ENCODE data around the gene SETBP1. TPM values are rescaled to one million over a fixed set of nuclear protein-coding genes. Genes with fewer than 3 reads are reported as not detected.

SETBP1 gene
- total and polyA plus RNA-seq, 2 of the 4 experiments (the other 2 are of a cell fraction), result 0.19 to 0.36 TPM

DNA sequence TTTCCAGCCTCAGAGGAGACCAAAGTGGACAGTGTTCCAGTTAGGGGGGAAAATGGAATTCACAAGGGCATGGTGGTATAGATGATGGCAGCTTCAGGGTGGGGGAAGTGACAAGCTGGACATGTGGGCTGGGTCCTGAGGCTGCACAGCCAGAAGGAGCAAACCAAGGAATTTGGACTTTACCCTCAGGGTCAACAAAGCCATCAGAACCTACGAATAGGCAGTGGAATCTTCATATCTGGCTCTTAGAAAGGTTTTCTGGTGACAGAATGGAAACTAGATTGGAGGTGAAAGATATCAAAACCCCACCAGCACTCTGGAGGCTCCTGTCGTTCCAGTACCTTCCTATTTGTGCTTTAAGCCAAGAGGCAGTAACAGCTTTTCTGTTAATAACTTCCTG is 127.1 kb downstream of the SETBP1 start:
- Histone ChIP-seq H4K91ac (ENCODE audit: insufficient read depth, low read depth, low read length) (no peak overlapping the region), H3K23ac (ENCODE audit: low read depth, low read length) (no peak overlapping the region), H3K4me3 (ENCODE audit: insufficient read depth, low read depth, low read length) (no peak overlapping the region), H3K9me1 (ENCODE audit: insufficient read depth, low read length) (peaks cover 4% of the 10 kb centered on the region; the same call in 1 of the 2 replicates), H3K18ac (ENCODE audit: low read depth, low read length) (no peak overlapping the region), H2BK15ac (ENCODE audit: low read depth, low read length) (no peak overlapping the region), H2BK5ac (ENCODE audit: low read depth, low read length, poor library complexity, severe bottlenecking) (no peak overlapping the region), H3K14ac (replicated peaks; ENCODE audit: low read depth, low read length) (no peak overlapping the region), H2AK5ac (ENCODE audit: low read depth, low read length) (no peak overlapping the region), H3K9me3 (ENCODE audit: control insufficient read depth, insufficient read depth, low read length) (no peaks in the 10 kb centered on the region), H3K79me1 (ENCODE audit: low read depth in 1 of 2, low read length in 2 of 2) (no peaks in the 10 kb centered on the region), H4K5ac (ENCODE audit: low read depth, low read length) (no peak overlapping the region), H3K4ac (ENCODE audit: low read depth, low read length) (no peak overlapping the region), H3K36me3 (ENCODE audit: control insufficient read depth, insufficient read depth, low read length) (no peaks in the 10 kb centered on the region), H3K27ac (ENCODE audit: insufficient read depth, low read length) (no peak overlapping the region), H2BK120ac (ENCODE audit: low read depth, low read length) (no peak overlapping the region), H2AFZ (replicated peaks; ENCODE audit: low read length, poor library complexity) (no peak overlapping the region), H3K4me1 (ENCODE audit: control insufficient read depth, insufficient read depth, low read length) (no peaks in the 10 kb centered on the region; the same call in 1 of the 2 replicates), H3K4me2 (ENCODE audit: low read depth, low read length) (no peak overlapping the region), H3K56ac (ENCODE audit: extremely low read depth, insufficient read depth, low read length) (no peak overlapping the region), H3K9ac (ENCODE audit: low read depth, low read length) (no peak overlapping the region), H4K8ac (ENCODE audit: low read depth in 2 of 2, low read length in 2 of 2) (no peak overlapping the region), H3K27me3 (ENCODE audit: control insufficient read depth, insufficient read depth, low read length) (no peaks in the 10 kb centered on the region), H2BK20ac (ENCODE audit: low read depth, low read length) (no peak overlapping the region), H2AK9ac (replicated peaks; ENCODE audit: low read depth, low read length, poor library complexity) (no peak overlapping the region), H4K20me1 (ENCODE audit: insufficient read depth, low read length) (no peaks in the 10 kb centered on the region)
- ChIA-PET CTCF (no interaction called here), POLR2A (ENCODE audit: unreplicated experiment) (no interaction called here)
- TF ChIP-seq MAFK (IDR thresholded peaks at IDR 0.05; ENCODE audit: low read depth, low read length) (no peak), CEBPB (IDR thresholded peaks at IDR 0.05; ENCODE audit: low read depth, low read length) (no peak), SMC3 (IDR thresholded peaks at IDR 0.05; ENCODE audit: low read depth, low read length) (no peak), MAZ (IDR thresholded peaks at IDR 0.05; ENCODE audit: borderline replicate concordance, low read depth, low read length) (no peak), RCOR1 (IDR thresholded peaks at IDR 0.05; ENCODE audit: insufficient replicate concordance, low read length) (no peak), ELK1 (IDR thresholded peaks at IDR 0.05; ENCODE audit: borderline replicate concordance, low read depth, low read length) (no peak), NFE2L2 (IDR thresholded peaks at IDR 0.05; ENCODE audit: low read depth, low read length) (no peak), RAD21 (IDR thresholded peaks at IDR 0.05; ENCODE audit: low read length) (no peak), BHLHE40 (IDR thresholded peaks at IDR 0.05; ENCODE audit: low read depth, low read length) (no peak), USF2 (IDR thresholded peaks at IDR 0.05; ENCODE audit: low read depth, low read length) (no peak), FOS (IDR thresholded peaks at IDR 0.05; ENCODE audit: low read depth, low read length) (no peak), MXI1 (IDR thresholded peaks at IDR 0.05; ENCODE audit: borderline replicate concordance, low read depth, low read length) (no peak), CHD1 (IDR thresholded peaks at IDR 0.05; ENCODE audit: low read depth, low read length) (no peak), POLR2A (IDR thresholded peaks at IDR 0.05; ENCODE audit: low read depth, low read length) (no peak), RFX5 (IDR thresholded peaks at IDR 0.05; ENCODE audit: low read depth, low read length) (no peak)
- TF ChIP-seq, protein P1, sequence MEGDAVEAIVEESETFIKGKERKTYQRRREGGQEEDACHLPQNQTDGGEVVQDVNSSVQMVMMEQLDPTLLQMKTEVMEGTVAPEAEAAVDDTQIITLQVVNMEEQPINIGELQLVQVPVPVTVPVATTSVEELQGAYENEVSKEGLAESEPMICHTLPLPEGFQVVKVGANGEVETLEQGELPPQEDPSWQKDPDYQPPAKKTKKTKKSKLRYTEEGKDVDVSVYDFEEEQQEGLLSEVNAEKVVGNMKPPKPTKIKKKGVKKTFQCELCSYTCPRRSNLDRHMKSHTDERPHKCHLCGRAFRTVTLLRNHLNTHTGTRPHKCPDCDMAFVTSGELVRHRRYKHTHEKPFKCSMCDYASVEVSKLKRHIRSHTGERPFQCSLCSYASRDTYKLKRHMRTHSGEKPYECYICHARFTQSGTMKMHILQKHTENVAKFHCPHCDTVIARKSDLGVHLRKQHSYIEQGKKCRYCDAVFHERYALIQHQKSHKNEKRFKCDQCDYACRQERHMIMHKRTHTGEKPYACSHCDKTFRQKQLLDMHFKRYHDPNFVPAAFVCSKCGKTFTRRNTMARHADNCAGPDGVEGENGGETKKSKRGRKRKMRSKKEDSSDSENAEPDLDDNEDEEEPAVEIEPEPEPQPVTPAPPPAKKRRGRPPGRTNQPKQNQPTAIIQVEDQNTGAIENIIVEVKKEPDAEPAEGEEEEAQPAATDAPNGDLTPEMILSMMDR (conservative IDR thresholded peaks at IDR 0.05; ENCODE audit: low read depth, low read length), result no peak
- no CpG with 5 or more reads among the region's 2 CpGs for WGBS, 2 experiments (ENCODE audit: extremely low coverage in 2 of 2, insufficient read length in 1 of 2)
- no TSS peak for BruUV-seq (replicated peaks)
- DNase-seq (no peak), ATAC-seq (ENCODE audit: low read depth) (no peak)
- dilution Hi-C loops (cut with HindIII; ENCODE audit: low sequenced_read_pairs, unreplicated experiment), result no loop called here
- intact Hi-C loops (cut with micrococcal nuclease), result no loop called here
- in situ Hi-C loops (cut with MboI; ENCODE audit: low sequenced_read_pairs), result no loop called here

Measured in IMR-90 (cell line).